Activated CD4-positive, CD25-positive, alpha-beta regulatory T cell (primary cell): ENCODE measurements around the gene LYPD1.

Experiments used
- DNase-seq, 4 experiments: peaks; one replicate each; lab custom pipeline; 2025; lab: John Stamatoyannopoulos, UW

LYPD1 gene

DNA sequence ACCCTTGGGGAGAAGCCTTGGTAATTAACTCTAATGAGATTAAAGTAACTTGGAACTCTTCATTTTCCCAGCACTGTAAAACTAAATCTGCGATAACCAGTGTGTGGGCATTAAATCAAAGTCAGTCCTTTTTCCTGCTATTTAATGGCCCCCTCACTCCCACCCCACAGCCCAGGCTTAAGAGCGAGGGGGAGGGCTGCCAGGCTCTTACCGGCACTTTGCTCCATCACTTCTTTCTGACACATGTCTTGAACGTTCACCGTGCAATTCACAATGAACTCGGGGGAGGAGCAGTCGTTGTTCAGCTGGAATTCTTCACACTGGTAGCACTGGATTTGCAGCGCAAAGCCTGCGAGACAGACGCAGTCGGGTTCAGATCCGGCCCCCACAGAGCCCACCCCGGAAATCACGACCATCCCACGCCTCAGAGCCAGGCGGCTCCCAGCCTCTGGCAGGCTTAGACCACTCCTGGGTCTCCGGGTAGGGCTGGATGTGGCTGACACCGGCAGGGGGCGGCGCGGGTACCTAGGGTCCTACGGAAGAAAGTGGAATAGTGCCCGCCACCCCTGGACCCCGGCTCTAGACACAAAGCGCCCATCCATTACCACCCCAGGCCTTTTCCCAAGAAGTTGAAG lies 1.7 kb downstream of the LYPD1 start:
- no peak for DNase-seq

- no peak for DNase-seq
Measured at GRCh38 chr2:132667706-132668105, 2.3 kb downstream of the LYPD1 start.

DNA sequence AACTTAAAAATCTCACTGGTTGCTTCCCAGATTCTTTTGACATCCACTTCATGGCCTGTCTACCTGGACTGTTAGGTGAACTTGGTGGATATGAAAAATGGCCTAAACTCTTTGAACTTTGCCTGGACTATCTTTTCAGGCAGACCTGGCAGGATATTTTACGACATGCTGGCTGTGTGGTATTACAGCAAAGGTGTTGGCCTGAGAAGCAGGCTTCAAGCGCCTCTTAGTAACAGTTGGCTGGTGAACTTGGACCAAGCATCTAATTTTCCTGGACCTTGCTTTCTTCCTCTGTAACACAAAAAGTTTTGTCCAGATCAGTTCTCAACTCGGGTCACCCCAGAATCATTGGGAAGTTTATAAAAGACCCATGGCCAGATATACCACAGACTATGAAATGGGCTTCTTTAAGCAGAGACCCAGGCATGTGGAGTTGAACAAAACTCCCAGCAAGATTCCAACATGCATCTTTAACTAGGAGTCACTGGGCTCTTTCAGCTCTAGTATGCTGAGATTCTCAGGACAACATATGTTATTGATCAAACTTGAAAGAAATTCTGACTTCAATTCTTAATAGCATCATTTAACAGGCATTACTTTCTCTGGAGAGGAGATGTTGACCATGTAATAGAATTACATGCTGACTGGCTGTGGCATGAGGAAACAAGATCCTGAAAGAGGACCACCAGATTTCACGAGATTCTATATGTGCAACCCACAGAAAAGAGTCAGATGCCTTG lies 4.4 kb downstream of the LYPD1 start:
- no peak for DNase-seq

DNA sequence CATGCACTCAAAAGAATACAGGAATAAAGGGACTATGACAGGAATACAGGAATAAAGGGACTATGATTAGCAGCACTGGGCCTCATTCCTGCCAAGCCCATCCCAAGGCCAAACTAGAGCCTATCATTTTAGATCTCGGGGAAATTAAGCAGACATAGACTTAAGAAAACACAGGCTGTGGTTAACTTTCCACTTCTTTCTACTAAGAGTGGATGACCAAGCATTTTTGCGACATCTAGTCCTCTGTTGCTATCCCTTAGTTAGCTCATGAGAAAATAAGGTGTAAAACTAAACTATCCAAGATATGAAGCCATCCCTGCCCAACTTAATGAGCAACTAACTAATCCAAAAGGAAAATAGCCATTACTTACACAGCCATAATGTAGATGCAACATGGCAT lies 5.9 kb downstream of the LYPD1 start:
- DNase-seq = no peak

DNA sequence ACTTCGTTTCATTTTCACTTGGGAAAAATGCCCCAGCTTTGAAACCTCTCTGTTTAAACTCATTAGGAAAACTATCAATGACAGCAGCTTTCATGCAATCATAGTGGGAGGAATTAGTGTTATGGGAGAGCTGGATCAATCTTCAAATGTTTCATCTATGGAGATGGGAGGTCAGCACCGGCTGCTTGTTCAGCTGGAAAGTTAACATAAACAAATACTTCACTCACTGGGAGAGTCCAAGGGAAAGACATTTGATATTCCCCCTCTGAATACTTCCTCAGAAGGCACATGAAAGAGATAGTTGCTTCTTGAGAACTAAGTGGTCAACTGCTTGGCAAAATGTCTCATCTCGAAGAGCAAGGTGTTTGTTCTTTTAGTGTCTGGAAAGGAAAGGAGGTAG lies 7.3 kb downstream of the LYPD1 start:
- DNase-seq = no peak

GRCh38 chr2:132659331-132659730 lies 10.7 kb downstream of the LYPD1 start:
- no peak for DNase-seq

- no peak for DNase-seq
Measured at GRCh38 chr2:132656266-132656975, 13.6 kb downstream of the LYPD1 start.

DNA sequence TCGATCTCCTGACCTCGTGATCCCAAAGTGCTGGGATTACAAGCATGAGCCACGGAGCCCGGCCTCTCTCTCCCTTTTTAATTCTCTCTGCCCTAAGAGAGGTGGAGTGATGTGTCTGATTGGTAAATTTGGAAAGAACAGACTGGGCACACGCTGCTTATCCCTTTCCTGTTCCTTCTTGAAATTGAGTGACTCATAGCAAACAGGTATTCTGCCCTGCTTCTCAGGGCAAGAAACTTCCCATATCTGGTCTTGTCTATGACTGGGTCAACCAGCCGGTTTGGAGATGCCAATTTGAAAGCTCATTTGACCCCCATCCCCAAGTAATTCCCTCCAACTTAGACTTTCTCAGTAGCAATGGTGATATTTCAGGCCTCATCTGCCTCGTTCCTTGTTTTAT lies 15.0 kb downstream of the LYPD1 start:
- no peak for DNase-seq

- no peak for DNase-seq
Measured at GRCh38 chr2:132654335-132654734, 15.7 kb downstream of the LYPD1 start.

DNA sequence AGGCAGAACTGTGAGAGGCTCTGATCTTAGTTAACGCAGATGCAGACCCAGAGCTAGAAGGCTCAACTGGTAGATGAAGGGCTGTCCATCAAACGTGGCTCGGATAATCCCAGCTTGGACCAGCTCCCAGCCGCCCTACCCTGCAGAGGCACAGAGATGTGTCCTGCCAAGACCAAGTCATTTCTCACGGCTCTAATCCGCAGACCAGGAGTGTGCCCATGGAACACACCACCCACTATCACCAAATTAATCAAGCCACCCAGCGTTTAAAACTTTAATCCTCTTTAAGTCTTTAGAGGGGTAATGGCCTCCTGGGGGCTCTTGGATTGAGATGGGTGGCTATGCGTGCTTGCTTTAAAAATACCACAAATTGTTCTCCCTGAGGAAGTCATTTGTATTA lies 17.5 kb downstream of the LYPD1 start:
- no peak for DNase-seq

GRCh38 chr2:132651115-132652045 lies 18.6 kb downstream of the LYPD1 start:
- DNase-seq = no peak

DNA sequence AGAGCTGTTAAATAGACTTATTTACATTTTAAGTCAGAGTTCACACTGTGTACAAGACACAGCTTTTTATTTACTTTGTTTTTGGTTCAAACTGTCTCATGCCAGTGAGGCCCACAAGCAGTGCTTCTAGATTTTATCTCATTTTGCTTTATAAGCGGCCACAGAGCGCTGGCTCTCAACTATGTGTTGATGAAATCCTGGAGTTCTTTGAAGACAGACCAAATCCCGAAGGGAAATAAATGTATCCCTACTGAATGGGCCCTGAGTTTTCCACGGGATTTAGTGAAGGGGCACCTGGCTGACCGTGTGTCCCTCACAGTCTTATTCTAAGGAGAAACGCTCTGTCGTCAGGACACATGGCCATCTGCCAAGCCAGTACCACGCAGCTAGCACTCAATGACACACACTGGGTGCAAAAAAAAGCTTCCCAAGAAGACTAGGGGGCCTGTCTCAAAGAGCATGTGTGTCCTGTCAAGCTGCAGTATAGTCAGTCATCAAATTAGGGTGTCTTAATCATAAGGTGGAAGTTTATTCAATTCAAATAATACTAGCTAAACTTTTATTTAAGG lies 23.4 kb downstream of the LYPD1 start:
- no peak for DNase-seq

- DNase-seq = no peak
Measured at GRCh38 chr2:132645722-132646539, 24.1 kb downstream of the LYPD1 start.

DNA sequence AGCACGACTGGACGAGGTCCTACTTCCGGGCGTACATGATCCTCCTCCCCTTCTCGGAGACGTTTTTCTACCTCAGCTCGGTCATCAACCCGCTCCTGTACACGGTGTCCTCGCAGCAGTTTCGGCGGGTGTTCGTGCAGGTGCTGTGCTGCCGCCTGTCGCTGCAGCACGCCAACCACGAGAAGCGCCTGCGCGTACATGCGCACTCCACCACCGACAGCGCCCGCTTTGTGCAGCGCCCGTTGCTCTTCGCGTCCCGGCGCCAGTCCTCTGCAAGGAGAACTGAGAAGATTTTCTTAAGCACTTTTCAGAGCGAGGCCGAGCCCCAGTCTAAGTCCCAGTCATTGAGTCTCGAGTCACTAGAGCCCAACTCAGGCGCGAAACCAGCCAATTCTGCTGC lies 24.8 kb downstream of the LYPD1 start:
- no peak for DNase-seq

DNA sequence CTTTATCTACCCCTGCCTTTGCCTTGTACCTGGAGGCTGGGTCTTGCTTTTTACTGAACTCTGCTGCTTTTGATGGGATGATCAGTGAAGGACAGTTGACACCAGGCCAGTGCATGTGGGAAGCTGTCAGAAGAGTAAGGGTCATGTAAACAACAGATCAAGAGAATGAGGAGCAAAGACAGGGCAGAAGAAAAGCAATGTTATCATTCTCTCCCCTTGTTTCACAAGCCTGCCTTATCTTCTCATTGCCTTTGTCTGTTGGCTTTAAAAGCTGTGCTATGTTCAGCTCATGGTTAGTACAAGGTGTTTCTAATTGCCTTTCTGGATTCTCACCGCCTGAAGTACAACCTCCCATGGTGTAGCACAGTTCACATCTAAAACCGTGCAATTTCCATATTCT lies 27.6 kb downstream of the LYPD1 start:
- no peak for DNase-seq

DNA sequence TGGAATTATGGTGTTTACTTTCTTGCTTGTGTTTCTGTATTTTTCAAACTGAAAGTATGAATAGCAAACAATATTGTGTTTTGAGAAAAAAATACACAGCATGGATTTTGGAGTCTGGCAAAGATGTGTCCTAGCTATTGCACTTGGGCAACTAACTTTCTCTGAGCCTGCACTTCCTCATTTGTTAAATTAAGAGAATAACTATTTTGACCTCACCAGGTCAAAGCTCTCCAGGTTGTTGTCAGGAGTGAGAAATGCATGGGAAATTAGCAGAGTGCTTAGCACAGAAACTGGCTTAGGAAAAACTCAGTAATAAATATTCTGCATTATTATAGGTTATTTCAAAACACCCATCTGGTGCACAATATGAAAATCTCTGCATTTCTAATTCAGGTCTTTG lies 28.2 kb downstream of the LYPD1 start:
- no peak for DNase-seq

DNA sequence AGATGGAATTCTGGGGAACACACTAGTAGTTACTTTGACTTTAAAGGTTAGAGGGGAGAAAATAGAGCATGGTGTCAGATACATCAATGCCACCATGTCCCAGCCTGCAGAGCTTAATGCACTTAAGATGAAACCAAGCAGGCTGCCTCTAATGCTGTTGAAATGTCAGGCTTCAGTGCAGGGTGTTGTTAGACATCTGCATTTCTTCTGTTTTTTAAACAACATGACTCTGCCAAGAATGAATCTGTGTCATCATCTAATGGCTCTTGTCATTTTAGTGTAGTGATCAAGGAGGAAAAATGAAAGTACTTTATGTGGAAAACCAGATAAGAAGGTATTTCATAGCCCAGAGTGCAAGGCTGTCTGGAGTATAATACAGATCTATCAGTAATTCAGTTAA lies 29.9 kb downstream of the LYPD1 start:
- no peak for DNase-seq

- no peak for DNase-seq
Measured at GRCh38 chr2:132638313-132639040, 31.5 kb downstream of the LYPD1 start.

DNA sequence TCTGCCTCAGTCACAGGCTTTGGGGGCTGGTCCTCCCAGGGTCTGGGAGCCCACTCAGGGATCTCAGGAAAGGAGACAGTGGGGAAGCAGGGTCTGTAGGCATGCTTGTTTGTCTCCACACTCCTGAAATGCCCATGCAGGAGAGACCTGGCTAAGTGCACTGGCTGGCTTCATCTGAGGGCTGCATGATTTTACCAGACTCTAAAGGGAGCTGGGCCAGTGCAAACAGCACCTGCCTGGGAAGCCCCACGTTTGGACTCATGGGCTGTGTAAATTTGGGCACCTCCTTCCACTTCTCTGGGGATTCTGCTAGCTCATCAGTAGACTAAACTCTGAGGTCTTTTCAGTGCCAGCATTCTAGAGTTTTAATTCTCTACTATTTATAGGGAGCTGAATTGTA lies 33.7 kb downstream of the LYPD1 start:
- no peak for DNase-seq

DNA sequence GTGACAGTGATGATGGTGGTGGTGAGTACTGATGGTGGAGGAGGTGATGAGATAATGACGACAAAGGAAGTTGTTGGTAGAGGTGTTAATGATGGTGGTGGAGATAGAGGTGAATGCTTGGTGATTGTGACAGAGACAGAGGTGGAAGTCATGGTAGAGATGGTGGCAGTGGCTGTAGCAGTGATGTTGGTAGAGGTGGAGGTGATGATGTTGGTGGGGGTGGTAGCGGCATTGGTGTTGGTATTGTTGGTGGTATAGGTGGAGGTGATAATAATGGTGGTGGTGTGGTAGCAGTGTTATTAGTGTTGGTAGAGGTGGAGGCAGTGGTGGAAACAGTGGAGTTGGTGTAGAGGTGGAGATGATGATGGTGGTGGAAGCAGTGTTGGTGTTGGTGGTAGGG lies 36.4 kb downstream of the LYPD1 start:
- DNase-seq = no peak
